ENCODE data around the gene TMBIM6.

TMBIM6 gene

GRCh38 chr12:49798934-49799333 is 57.6 kb downstream of the TMBIM6 start:
- DNase-seq, result no peak

- DNase-seq, result no peak
Observed at GRCh38 chr12:49800421-49801140, 59.2 kb downstream of the TMBIM6 start.

- DNase-seq, result no peak
Observed at GRCh38 chr12:49801141-49802063, 60.0 kb downstream of the TMBIM6 start.

GRCh38 chr12:49803693-49804450 is 62.5 kb downstream of the TMBIM6 start:
- no peak for DNase-seq

GRCh38 chr12:49804821-49805220 is 63.5 kb downstream of the TMBIM6 start:
- no peak for DNase-seq

- DNase-seq, result no peak
Observed at GRCh38 chr12:49805409-49805808, 64.1 kb downstream of the TMBIM6 start.

GRCh38 chr12:49806321-49806813 is 65.0 kb downstream of the TMBIM6 start:
- no peak for DNase-seq

- DNase-seq, result no peak
Observed at GRCh38 chr12:49806877-49807276, 65.5 kb downstream of the TMBIM6 start.

GRCh38 chr12:49807991-49808580 is 66.7 kb downstream of the TMBIM6 start:
- DNase-seq, result no peak

GRCh38 chr12:49808686-49809380 is 67.5 kb downstream of the TMBIM6 start:
- no peak for DNase-seq

- no peak for DNase-seq
Observed at GRCh38 chr12:49809381-49809905, 68.1 kb downstream of the TMBIM6 start.

- DNase-seq, result no peak
Observed at GRCh38 chr12:49809906-49810389, 68.6 kb downstream of the TMBIM6 start.

GRCh38 chr12:49811136-49811535 is 69.8 kb downstream of the TMBIM6 start:
- no peak for DNase-seq

GRCh38 chr12:49811961-49812401 is 70.6 kb downstream of the TMBIM6 start:
- DNase-seq, result no peak

- DNase-seq, result no peak
Observed at GRCh38 chr12:49813131-49813530, 71.8 kb downstream of the TMBIM6 start.

Measured in CD4-positive, alpha-beta T cell treated with Interleukin-6 for 4 hours (primary cell).